Measurements from ENCODE around the gene GRK1.
"Not testable (repeated sequence)": the region's sequence is repeated elsewhere in the genome, so short reads cannot be mapped to it uniquely, and the experiment has no call there.

GRK1 gene

GRCh38 chr13:113743366-113744195 lies 76.6 kb downstream of the GRK1 start:
- DNase-seq (ENCODE audit: low spot score): no peak

DNA sequence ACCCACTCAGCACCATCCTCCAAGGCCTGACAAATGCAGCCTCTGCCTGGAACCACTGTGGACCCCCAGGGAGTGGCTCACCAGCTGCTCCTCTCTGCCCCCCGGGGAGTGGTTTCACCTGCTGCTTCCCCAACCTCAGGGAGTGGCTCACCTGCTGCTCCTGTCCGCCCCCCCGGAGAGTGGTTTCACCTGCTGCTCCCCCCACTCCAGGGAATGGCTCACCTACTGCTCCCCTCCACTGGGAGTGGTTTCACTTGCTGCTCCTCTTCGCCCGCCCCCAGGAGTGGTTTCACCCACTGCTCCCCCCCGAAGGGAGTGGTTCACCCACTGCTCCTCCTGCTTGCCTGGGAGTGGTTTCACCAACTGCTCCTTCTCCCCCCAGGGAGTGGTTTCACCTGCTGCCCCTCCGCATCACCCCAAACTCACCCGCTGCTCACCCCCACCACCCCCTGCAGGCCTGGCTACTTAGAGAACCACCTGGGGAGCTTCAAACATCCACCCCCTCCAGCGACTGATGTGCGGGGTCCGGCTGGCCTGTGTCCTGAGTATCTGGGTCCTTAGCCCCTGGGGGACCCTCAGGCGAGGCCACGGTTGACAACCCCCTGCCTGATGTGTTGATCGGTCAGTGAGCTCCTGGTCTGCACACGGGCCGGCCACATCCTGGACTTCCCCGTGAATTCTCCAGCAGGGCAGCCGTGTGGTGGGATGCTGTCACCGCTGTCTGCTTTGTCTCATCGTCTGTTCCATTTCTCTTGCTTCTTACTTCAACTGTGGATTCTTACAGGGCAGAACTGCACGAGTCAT lies 77.4 kb downstream of the GRK1 start:
- DNase-seq (ENCODE audit: low spot score): no peak

GRCh38 chr13:113745059-113745458 lies 78.0 kb downstream of the GRK1 start:
- no peak for DNase-seq (ENCODE audit: low spot score)

DNA sequence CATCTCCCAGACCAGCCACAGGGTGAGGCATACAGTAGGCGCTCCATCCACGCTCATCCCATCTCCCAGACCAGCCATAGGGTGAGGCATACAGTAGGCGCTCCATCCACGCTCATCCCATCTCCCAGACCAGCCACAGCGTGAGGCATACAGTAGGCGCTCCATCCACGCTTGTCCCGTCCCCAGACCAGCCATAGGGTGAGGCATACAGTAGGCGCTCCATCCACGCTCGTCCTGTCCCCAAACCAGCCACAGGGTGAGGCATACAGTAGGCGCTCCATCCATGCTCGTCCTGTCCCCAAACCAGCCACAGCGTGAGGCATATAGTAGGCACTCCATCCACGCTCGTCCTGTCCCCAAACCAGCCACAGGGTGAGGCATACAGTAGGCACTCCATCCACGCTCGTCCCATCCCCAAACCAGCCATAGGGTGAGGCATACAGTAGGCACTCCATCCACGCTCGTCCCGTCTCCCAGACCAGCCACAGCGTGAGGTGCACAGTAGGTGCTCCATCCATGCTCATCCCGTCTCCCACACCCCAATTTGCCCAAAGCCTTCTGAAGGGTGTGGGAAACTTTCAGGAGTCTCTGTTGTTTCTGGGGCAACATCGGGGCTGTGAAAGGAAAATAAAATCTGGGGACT lies 78.6 kb downstream of the GRK1 start:
- not testable (repeated sequence) for DNase-seq (ENCODE audit: low spot score)

GRCh38 chr13:113746143-113746525 lies 79.1 kb downstream of the GRK1 start:
- no peak for DNase-seq (ENCODE audit: low spot score)

DNA sequence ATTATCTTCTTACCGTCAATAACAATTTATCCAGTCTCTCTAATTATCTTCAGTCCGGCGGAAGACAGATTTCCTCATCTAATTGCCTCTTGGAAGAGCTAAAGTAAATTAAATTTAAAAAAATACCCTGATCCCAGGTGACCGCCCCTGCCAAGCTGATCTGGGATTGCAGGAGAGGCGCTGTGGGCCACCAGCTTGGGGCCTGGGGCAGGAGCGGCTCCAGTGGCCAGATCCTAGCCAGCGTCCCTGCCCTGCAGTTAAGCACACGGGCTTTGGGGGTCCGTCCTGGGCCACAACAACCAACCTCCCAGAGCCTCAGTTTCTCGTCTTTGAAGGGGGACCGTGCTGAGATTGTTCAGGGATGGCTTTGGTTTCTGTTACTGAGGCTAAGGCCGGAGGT lies 79.7 kb downstream of the GRK1 start:
- DNase-seq (ENCODE audit: low spot score): no peak

- no peak for DNase-seq (ENCODE audit: low spot score)
These were observed 80.3 kb downstream of the GRK1 start for GRCh38 chr13:113747291-113747833.

GRCh38 chr13:113748101-113748861 lies 81.3 kb downstream of the GRK1 start:
- DNase-seq (ENCODE audit: low spot score): no peak

DNA sequence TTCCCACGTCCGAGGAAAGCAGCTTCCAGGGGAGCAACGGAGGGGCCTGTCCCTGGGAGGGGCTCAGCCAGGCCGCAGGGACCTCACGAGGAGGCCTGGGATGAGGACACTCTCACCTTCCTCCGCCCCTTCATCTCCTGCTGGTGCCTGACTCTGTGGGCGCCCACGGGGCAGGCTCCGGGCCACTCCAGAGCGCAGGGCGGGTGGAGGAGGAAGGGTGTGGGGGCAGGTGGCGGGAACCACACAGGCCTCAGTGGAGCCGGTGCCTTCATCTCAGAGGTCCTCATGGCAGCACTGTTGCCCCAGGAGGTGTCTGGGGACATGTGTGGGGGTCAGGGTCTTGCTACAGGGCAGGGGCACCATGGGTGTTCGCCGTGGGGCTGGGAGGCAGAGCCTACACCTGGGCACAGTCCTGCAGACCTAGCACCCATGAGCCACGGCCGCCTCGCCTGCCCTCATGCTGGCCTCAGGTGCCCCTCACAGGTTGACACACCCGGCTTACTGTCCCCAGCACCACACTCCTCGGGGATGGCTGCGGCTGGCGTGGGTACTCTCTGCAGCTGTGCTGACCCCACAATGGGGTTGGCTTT lies 81.9 kb downstream of the GRK1 start:
- DNase-seq (ENCODE audit: low spot score): no peak

DNA sequence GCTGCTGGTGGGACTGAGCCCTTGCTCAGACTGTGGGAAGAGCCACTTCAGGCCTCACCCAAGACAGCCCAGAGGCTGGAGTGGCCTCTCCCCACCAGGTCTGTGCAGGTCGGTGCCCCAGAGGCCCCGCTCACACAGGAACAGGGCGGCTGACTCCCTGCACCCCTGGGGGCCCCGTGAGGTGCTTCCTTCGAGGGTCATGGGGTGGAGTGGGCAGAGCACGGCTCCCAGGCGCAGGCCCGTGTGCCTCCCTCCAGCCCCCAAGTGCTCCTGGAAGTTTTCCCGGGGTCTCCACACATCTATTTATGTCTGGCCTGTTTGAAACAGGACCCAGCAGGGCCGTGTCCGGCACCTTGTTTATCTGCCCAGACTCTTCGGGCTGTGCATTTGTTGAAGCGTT lies 82.5 kb downstream of the GRK1 start:
- DNase-seq (ENCODE audit: low spot score): no peak

DNA sequence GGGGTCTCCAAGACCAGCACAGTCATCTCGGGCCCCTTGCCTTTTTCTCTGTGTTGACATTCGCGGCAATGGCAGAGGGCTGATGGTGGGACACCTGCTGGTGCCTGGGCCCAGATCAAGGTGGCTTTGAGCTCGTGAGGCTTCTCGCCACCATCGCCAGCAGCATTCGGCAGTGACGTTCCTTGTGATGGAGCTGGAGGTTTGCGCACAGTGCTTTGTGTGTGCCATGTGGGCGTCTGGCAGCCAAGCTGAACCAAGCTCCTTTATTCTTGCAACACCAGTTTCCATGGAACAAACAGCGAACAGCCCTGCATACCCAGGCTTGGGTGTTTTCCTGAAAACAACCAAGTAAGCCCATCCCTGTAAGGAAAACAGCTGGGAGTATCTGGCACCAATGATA lies 82.9 kb downstream of the GRK1 start:
- no peak for DNase-seq (ENCODE audit: low spot score)

- DNase-seq (ENCODE audit: low spot score): no peak
These were observed 83.8 kb downstream of the GRK1 start for GRCh38 chr13:113750554-113751399.

GRCh38 chr13:113751491-113751890 lies 84.5 kb downstream of the GRK1 start:
- DNase-seq (ENCODE audit: low spot score): no peak

GRCh38 chr13:113752211-113752986 lies 85.4 kb downstream of the GRK1 start:
- DNase-seq (ENCODE audit: low spot score): not testable (repeated sequence)

- DNase-seq (ENCODE audit: low spot score): no peak
These were observed 86.2 kb downstream of the GRK1 start for GRCh38 chr13:113753171-113753570.

GRCh38 chr13:113754242-113754641 lies 87.2 kb downstream of the GRK1 start:
- no peak for DNase-seq (ENCODE audit: low spot score)

GRCh38 chr13:113754691-113755090 lies 87.7 kb downstream of the GRK1 start:
- no peak for DNase-seq (ENCODE audit: low spot score)

- no peak for DNase-seq (ENCODE audit: low spot score)
These were observed 89.5 kb downstream of the GRK1 start for GRCh38 chr13:113756441-113757097.

Measured in AG20443 (cell line).